ENCODE measurements around the gene A2ML1. TPM values are rescaled to one million over a fixed set of nuclear protein-coding genes. Genes with fewer than 3 reads are reported as not detected.

Gene A2ML1
- total RNA-seq, 4 donors from 2014 or later, result 0.11 to 1.2 TPM; not detected in 2

GRCh38 chr12:8844665-8845064 is 22.2 kb downstream of the A2ML1 start:
- peaks cover 3 to 11% (median 8%) of the 10 kb centered on the region in 4 donors for H3K4me1 ChIP-seq
- WGBS, result 29% methylated on average over 11 of the region's 11 CpGs
- no peaks in the 10 kb centered on the region for H3K9me3 ChIP-seq
- H3K27me3 ChIP-seq, result no peaks in the 10 kb centered on the region
- intact Hi-C loops (cut with DNase I), result no loop called here
- peak overlapping the region in 1 of 4 donors; percentile 21 for H3K4me3 ChIP-seq
- H3K36me3 ChIP-seq, result no peaks in the 10 kb centered on the region
- DNase-seq (ENCODE audit: extremely low spot score), result no peak
- TF ChIP-seq POLR2A (IDR thresholded peaks at IDR 0.05; ENCODE audit: low read depth) (no peak), POLR2AphosphoS5 (IDR thresholded peaks at IDR 0.05) (peak in 1 of 2 donors; percentile 19), CTCF (IDR thresholded peaks at IDR 0.05) (no peak), EP300 (IDR thresholded peaks at IDR 0.05) (no peak)
- H3K27ac ChIP-seq (replicated peaks in 1 of 4), result no peak overlapping the region

- Histone ChIP-seq H3K36me3 (no peaks in the 10 kb centered on the region), H3K4me3 (no peak overlapping the region), H3K4me1 (peaks cover 3 to 11% (median 8%) of the 10 kb centered on the region in 4 donors), H3K27ac (replicated peaks in 1 of 4) (no peak overlapping the region), H3K27me3 (no peaks in the 10 kb centered on the region), H3K9me3 (no peaks in the 10 kb centered on the region)
- no peak for TF ChIP-seq POLR2A (IDR thresholded peaks at IDR 0.05; ENCODE audit: low read depth)
- TF ChIP-seq CTCF (IDR thresholded peaks at IDR 0.05), result no peak
- TF ChIP-seq EP300 (IDR thresholded peaks at IDR 0.05), result no peak
- no peak for TF ChIP-seq POLR2AphosphoS5 (IDR thresholded peaks at IDR 0.05)
- no peak for DNase-seq (ENCODE audit: extremely low spot score)
- WGBS, result 94% methylated on average over 2 of the region's 3 CpGs
- intact Hi-C loops (cut with DNase I), result no loop called here
Measured at GRCh38 chr12:8846305-8846704, 23.9 kb downstream of the A2ML1 start.

- intact Hi-C loops (cut with DNase I), result no loop called here
- H3K4me3 ChIP-seq, result no peak overlapping the region
- no peaks in the 10 kb centered on the region for H3K27me3 ChIP-seq
- 95% methylated on average over 6 of the region's 6 CpGs for WGBS
- no peaks in the 10 kb centered on the region for H3K36me3 ChIP-seq
- H3K27ac ChIP-seq (replicated peaks in 1 of 4), result no peak overlapping the region
- DNase-seq (ENCODE audit: extremely low spot score), result no peak
- peaks cover 3 to 11% (median 8%) of the 10 kb centered on the region in 4 donors for H3K4me1 ChIP-seq
- TF ChIP-seq CTCF (IDR thresholded peaks at IDR 0.05), result no peak
- TF ChIP-seq POLR2A (IDR thresholded peaks at IDR 0.05; ENCODE audit: low read depth), result no peak
- no peak for TF ChIP-seq POLR2AphosphoS5 (IDR thresholded peaks at IDR 0.05)
- TF ChIP-seq EP300 (IDR thresholded peaks at IDR 0.05), result no peak
- no peaks in the 10 kb centered on the region for H3K9me3 ChIP-seq
Measured at GRCh38 chr12:8847435-8847834, 25.0 kb downstream of the A2ML1 start.

- TF ChIP-seq EP300 (IDR thresholded peaks at IDR 0.05) (no peak), POLR2AphosphoS5 (IDR thresholded peaks at IDR 0.05) (no peak), POLR2A (IDR thresholded peaks at IDR 0.05; ENCODE audit: low read depth) (no peak), CTCF (IDR thresholded peaks at IDR 0.05) (no peak)
- Histone ChIP-seq H3K27me3 (no peaks in the 10 kb centered on the region), H3K9me3 (no peaks in the 10 kb centered on the region), H3K4me3 (no peak overlapping the region), H3K36me3 (no peaks in the 10 kb centered on the region), H3K4me1 (peaks cover 0 to 4% (median 3%) of the 10 kb centered on the region in 4 donors), H3K27ac (replicated peaks in 1 of 4) (no peak overlapping the region)
- DNase-seq (ENCODE audit: extremely low spot score), result no peak
- 79% methylated on average over 5 of the region's 5 CpGs for WGBS
- intact Hi-C loops (cut with DNase I), result no loop called here
Measured at GRCh38 chr12:8849876-8850275, 27.5 kb downstream of the A2ML1 start.

- no peak for TF ChIP-seq EP300 (IDR thresholded peaks at IDR 0.05)
- no peak for TF ChIP-seq POLR2AphosphoS5 (IDR thresholded peaks at IDR 0.05)
- no peak for TF ChIP-seq POLR2A (IDR thresholded peaks at IDR 0.05; ENCODE audit: low read depth)
- no peak for TF ChIP-seq CTCF (IDR thresholded peaks at IDR 0.05)
- no peaks in the 10 kb centered on the region for H3K27me3 ChIP-seq
- no peak for DNase-seq (ENCODE audit: extremely low spot score)
- 61% methylated on average over 7 of the region's 7 CpGs for WGBS
- intact Hi-C loops (cut with DNase I), result no loop called here
- H3K36me3 ChIP-seq, result no peaks in the 10 kb centered on the region
- H3K9me3 ChIP-seq, result no peaks in the 10 kb centered on the region
- H3K4me3 ChIP-seq, result no peak overlapping the region
- H3K4me1 ChIP-seq, result no peaks in the 10 kb centered on the region
- H3K27ac ChIP-seq (replicated peaks in 1 of 4), result no peak overlapping the region
Measured at GRCh38 chr12:8852119-8852518, 29.7 kb downstream of the A2ML1 start.
